Rectal smooth muscle tissue (tissue), 1 donor: ENCODE data around the gene RADIL.
"Not testable (repeated sequence)": the region's sequence is repeated elsewhere in the genome, so short reads cannot be mapped to it uniquely, and the experiment has no call there.

Experiments used
- H3K27ac ChIP-seq: one replicate; pipeline ENCODE4 v1.7.0; 2013; ENCODE audit warnings: low read depth, low read length, inconsistent platforms
- H3K27me3 ChIP-seq: one replicate; pipeline ENCODE4 v1.7.0; 2013; ENCODE audit warnings: low read length; ENCODE audit not compliant: control insufficient read depth, insufficient read depth
- H3K36me3 ChIP-seq: one replicate; pipeline ENCODE4 v1.7.0; 2013; ENCODE audit warnings: low read length; ENCODE audit not compliant: control insufficient read depth, insufficient read depth
- H3K4me1 ChIP-seq: one replicate; pipeline ENCODE4 v1.7.0; 2013; ENCODE audit warnings: low read length; ENCODE audit not compliant: control insufficient read depth, insufficient read depth
- H3K4me3 ChIP-seq: one replicate; pipeline ENCODE4 v1.7.0; 2013; ENCODE audit warnings: low read length
- H3K9ac ChIP-seq: one replicate; pipeline ENCODE4 v1.7.0; 2013; ENCODE audit warnings: low read length

RADIL gene

GRCh38 chr7:4893929-4894475, 10.5 kb upstream of the RADIL start:
- Histone ChIP-seq H3K27me3 (no peaks in the 10 kb centered on the region), H3K4me3 (no peak overlapping the region), H3K4me1 (no peaks in the 10 kb centered on the region), H3K36me3 (no peaks in the 10 kb centered on the region), H3K9ac (no peak overlapping the region), H3K27ac (no peak overlapping the region)

- H3K27me3 ChIP-seq, H3K36me3 ChIP-seq, H3K27ac ChIP-seq, H3K9ac ChIP-seq, H3K4me1 ChIP-seq, H3K4me3 ChIP-seq: not testable (repeated sequence)
Observed at GRCh38 chr7:4893188-4893587, 9.7 kb upstream of the RADIL start.

- not testable (repeated sequence) for H3K27me3 ChIP-seq, H3K4me3 ChIP-seq, H3K27ac ChIP-seq, H3K4me1 ChIP-seq, H3K36me3 ChIP-seq, H3K9ac ChIP-seq
Observed at GRCh38 chr7:4891522-4891921, 8.0 kb upstream of the RADIL start.

GRCh38 chr7:4889682-4890081, 6.2 kb upstream of the RADIL start:
- no peaks in the 10 kb centered on the region for H3K36me3 ChIP-seq
- H3K9ac ChIP-seq: no peak overlapping the region
- H3K27me3 ChIP-seq: no peaks in the 10 kb centered on the region
- no peaks in the 10 kb centered on the region for H3K4me1 ChIP-seq
- H3K4me3 ChIP-seq: no peak overlapping the region
- no peak overlapping the region for H3K27ac ChIP-seq

- H3K27ac ChIP-seq: no peak overlapping the region
- H3K9ac ChIP-seq: no peak overlapping the region
- no peaks in the 10 kb centered on the region for H3K4me1 ChIP-seq
- no peaks in the 10 kb centered on the region for H3K27me3 ChIP-seq
- no peaks in the 10 kb centered on the region for H3K36me3 ChIP-seq
- H3K4me3 ChIP-seq: no peak overlapping the region
Observed at GRCh38 chr7:4888161-4888560, 4.6 kb upstream of the RADIL start.

- H3K36me3 ChIP-seq: no peaks in the 10 kb centered on the region
Observed at GRCh38 chr7:4886671-4887070, 3.2 kb upstream of the RADIL start.

GRCh38 chr7:4885317-4885807, 1.8 kb upstream of the RADIL start:
- no peak overlapping the region for H3K27ac ChIP-seq
- H3K36me3 ChIP-seq: no peaks in the 10 kb centered on the region
- H3K4me3 ChIP-seq: no peak overlapping the region
- H3K9ac ChIP-seq: no peak overlapping the region
- H3K4me1 ChIP-seq: no peaks in the 10 kb centered on the region
- no peaks in the 10 kb centered on the region for H3K27me3 ChIP-seq

More at GRCh38 chr7:4886671-4887070, 3.2 kb upstream of the RADIL start:
- H3K27me3 ChIP-seq: no peaks in the 10 kb centered on the region
- H3K27ac ChIP-seq: no peak overlapping the region
- no peak overlapping the region for H3K9ac ChIP-seq
- no peaks in the 10 kb centered on the region for H3K4me1 ChIP-seq
- no peak overlapping the region for H3K4me3 ChIP-seq

GRCh38 chr7:4884164-4884563, 648 bp upstream of the RADIL start:
- Histone ChIP-seq H3K4me3 (no peak overlapping the region), H3K36me3 (no peaks in the 10 kb centered on the region), H3K27me3 (no peaks in the 10 kb centered on the region), H3K9ac (no peak overlapping the region), H3K27ac (no peak overlapping the region), H3K4me1 (no peaks in the 10 kb centered on the region)

GRCh38 chr7:4883033-4883371, 514 bp downstream of the RADIL start:
- no peak overlapping the region for H3K9ac ChIP-seq
- H3K27me3 ChIP-seq: no peaks in the 10 kb centered on the region
- H3K36me3 ChIP-seq: no peaks in the 10 kb centered on the region
- H3K4me3 ChIP-seq: peak overlapping the region; percentile 64
- no peaks in the 10 kb centered on the region for H3K4me1 ChIP-seq
- H3K27ac ChIP-seq: peak overlapping the region; percentile 82

- Histone ChIP-seq H3K9ac (no peak overlapping the region), H3K4me3 (peak overlapping the region; percentile 64), H3K4me1 (no peaks in the 10 kb centered on the region), H3K27ac (peak overlapping the region; percentile 82), H3K36me3 (no peaks in the 10 kb centered on the region), H3K27me3 (no peaks in the 10 kb centered on the region)
Observed at GRCh38 chr7:4882169-4883032, 1.1 kb downstream of the RADIL start.

GRCh38 chr7:4880218-4880617, 3.3 kb downstream of the RADIL start:
- Histone ChIP-seq H3K9ac (no peak overlapping the region), H3K27me3 (no peaks in the 10 kb centered on the region), H3K36me3 (no peaks in the 10 kb centered on the region), H3K27ac (no peak overlapping the region), H3K4me1 (no peaks in the 10 kb centered on the region), H3K4me3 (no peak overlapping the region)

- Histone ChIP-seq H3K9ac (no peak overlapping the region), H3K27me3 (no peaks in the 10 kb centered on the region), H3K4me3 (no peak overlapping the region), H3K36me3 (no peaks in the 10 kb centered on the region), H3K4me1 (no peaks in the 10 kb centered on the region), H3K27ac (no peak overlapping the region)
Observed at GRCh38 chr7:4879396-4880081, 4.0 kb downstream of the RADIL start.
